HCT116 (cell line): ENCODE data around the gene TRABD.

Experiments
- FOSL1 ChIP-seq: IDR thresholded peaks from 2 replicates; pipeline ENCODE4 v1.6.1; 2012; ENCODE audit warnings: low read depth
- SIN3A ChIP-seq: IDR thresholded peaks from 2 replicates; pipeline ENCODE4 v1.6.1; 2012; ENCODE audit warnings: low read depth
- SP1 ChIP-seq: IDR thresholded peaks from 2 replicates; pipeline ENCODE4 v1.6.1; 2012; ENCODE audit warnings: low read depth
- TF ChIP-seq, protein P1 (sequence below), 3 experiments: fragments of 200-600 bp in 1 of 3; sonication (generic) in 1 of 3; IDR thresholded peaks in 2 of 3; conservative IDR thresholded peaks in 1 of 3; 2 replicates each; pipeline ENCODE4 v1.5.1; 2012 to 2017; ENCODE audit warnings: low read depth in 2 of 3, low read length in 2 of 3, antibody characterized with exemption in 1 of 3, borderline replicate concordance in 1 of 3, control low read depth in 1 of 3, mild to moderate bottlenecking in 1 of 3, mixed read lengths in 1 of 3, mixed run types in 1 of 3, moderate library complexity in 1 of 3; ENCODE audit not compliant: insufficient read depth in 1 of 3
- TF ChIP-seq, protein P2 (sequence below): IDR thresholded peaks from 2 replicates; pipeline ENCODE4 v1.6.1; 2012; ENCODE audit warnings: low read depth

DNA sequence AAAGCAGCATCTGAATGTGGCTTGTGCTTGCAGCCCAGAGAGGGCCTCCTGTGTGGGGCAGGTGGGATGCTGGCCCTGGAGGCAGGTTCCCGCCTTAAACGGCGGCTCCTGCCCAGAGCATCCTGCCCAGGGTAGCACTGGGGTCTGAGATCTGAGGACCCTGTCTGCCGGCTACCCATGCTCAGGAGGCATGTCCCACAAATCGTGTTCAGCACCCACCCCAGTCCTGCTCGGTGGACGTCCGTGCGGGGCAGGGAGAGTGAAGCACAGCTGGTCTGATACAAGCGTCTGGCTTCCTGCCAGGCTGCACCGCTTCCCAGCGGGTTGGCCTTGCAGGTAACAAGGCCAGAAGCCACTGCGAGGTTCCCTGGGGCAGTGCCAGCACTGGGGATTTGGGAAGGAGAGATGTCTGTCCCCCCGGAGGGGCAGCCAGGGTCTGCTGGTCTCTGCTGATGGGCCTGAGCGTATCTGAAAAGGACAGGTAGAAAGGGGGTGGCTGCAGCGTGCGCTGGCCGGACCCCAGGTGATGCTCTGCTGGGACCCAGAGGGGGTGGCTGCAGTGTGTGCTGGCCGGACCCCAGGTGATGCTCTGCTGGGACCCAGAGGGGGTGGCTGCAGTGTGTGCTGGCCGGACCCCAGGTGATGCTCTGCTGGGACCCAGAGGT, 3.6 kb downstream of the TRABD start:
- TF ChIP-seq, protein P1, sequence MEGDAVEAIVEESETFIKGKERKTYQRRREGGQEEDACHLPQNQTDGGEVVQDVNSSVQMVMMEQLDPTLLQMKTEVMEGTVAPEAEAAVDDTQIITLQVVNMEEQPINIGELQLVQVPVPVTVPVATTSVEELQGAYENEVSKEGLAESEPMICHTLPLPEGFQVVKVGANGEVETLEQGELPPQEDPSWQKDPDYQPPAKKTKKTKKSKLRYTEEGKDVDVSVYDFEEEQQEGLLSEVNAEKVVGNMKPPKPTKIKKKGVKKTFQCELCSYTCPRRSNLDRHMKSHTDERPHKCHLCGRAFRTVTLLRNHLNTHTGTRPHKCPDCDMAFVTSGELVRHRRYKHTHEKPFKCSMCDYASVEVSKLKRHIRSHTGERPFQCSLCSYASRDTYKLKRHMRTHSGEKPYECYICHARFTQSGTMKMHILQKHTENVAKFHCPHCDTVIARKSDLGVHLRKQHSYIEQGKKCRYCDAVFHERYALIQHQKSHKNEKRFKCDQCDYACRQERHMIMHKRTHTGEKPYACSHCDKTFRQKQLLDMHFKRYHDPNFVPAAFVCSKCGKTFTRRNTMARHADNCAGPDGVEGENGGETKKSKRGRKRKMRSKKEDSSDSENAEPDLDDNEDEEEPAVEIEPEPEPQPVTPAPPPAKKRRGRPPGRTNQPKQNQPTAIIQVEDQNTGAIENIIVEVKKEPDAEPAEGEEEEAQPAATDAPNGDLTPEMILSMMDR (IDR thresholded peaks at IDR 0.05 in 2 of 3, conservative IDR thresholded peaks at IDR 0.05 in 1 of 3; ENCODE audit: borderline replicate concordance in 1 of 3, insufficient read depth in 1 of 3, low read depth in 2 of 3, low read length in 2 of 3), result no peak
- TF ChIP-seq FOSL1 (no peak), SIN3A (no peak), SP1 (no peak)
- TF ChIP-seq, protein P2, sequence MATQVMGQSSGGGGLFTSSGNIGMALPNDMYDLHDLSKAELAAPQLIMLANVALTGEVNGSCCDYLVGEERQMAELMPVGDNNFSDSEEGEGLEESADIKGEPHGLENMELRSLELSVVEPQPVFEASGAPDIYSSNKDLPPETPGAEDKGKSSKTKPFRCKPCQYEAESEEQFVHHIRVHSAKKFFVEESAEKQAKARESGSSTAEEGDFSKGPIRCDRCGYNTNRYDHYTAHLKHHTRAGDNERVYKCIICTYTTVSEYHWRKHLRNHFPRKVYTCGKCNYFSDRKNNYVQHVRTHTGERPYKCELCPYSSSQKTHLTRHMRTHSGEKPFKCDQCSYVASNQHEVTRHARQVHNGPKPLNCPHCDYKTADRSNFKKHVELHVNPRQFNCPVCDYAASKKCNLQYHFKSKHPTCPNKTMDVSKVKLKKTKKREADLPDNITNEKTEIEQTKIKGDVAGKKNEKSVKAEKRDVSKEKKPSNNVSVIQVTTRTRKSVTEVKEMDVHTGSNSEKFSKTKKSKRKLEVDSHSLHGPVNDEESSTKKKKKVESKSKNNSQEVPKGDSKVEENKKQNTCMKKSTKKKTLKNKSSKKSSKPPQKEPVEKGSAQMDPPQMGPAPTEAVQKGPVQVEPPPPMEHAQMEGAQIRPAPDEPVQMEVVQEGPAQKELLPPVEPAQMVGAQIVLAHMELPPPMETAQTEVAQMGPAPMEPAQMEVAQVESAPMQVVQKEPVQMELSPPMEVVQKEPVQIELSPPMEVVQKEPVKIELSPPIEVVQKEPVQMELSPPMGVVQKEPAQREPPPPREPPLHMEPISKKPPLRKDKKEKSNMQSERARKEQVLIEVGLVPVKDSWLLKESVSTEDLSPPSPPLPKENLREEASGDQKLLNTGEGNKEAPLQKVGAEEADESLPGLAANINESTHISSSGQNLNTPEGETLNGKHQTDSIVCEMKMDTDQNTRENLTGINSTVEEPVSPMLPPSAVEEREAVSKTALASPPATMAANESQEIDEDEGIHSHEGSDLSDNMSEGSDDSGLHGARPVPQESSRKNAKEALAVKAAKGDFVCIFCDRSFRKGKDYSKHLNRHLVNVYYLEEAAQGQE, result no peak
